GM12878 (cell line): ENCODE measurements around the gene TMEM86B. TPM values are rescaled to one million over a fixed set of nuclear protein-coding genes. Genes with fewer than 3 reads are reported as not detected.

Experiments
- ATAC-seq: fragments of 200-7000 bp; cut with Tn5 transposase; 3 replicates; pipeline ENCODE4 v1.9.1; 2020; ENCODE audit warnings: mild to moderate bottlenecking, moderate library complexity
- BruUV-seq: library from RNA; stranded (reverse); fragments of 400-500 nt; replicated peaks from 2 replicates; lab custom pipeline; 2021; lab: Mats Ljungman, UMichigan
- CTCF ChIA-PET: fragments of 300-600 bp; sonication (Branson Sonifier 250); formaldehyde crosslinking; extraction: SDS; loops from one replicate; lab custom pipeline; 2021; ENCODE audit warnings: inconsistent platforms; lab: Yijun Ruan, JAX
- POLR2A ChIA-PET: fragments of 350-600 bp; formaldehyde crosslinking; extraction: SDS; loops from one replicate; lab custom pipeline; 2021; ENCODE audit warnings: inconsistent platforms; lab: Charles Lee
- RAD21 ChIA-PET: fragments of 300-600 bp; sonication (Branson Sonifier 250); formaldehyde crosslinking; loops from one replicate; lab custom pipeline; 2023; ENCODE audit warnings: antibody characterized with exemption; ENCODE audit not compliant: unreplicated experiment; lab: Charles Lee
- SMC1A ChIA-PET: fragments of 300-600 bp; sonication (Branson Sonifier 250); formaldehyde crosslinking; loops from one replicate; lab custom pipeline; 2023; ENCODE audit not compliant: unreplicated experiment, uncharacterized antibody; lab: Charles Lee
- DNase-seq: peaks from one replicate; pipeline ENCODE4 v3.0.0-alpha.2; 2011; ENCODE audit warnings: low read depth, low spot score
- FAIRE-seq: peaks from 3 replicates; lab custom pipeline; 2011; peaks lifted over from hg19 to GRCh38; lab: Jason Lieb, UNC
- H2AFZ ChIP-seq: 2 replicates; pipeline ENCODE4 v1.6.0; 2011; ENCODE audit warnings: low read depth, low read length, control low read depth; ENCODE audit not compliant: control insufficient read depth
- H3K27ac ChIP-seq: 2 replicates; pipeline ENCODE4 v1.5.1; 2011; ENCODE audit warnings: control low read depth; ENCODE audit not compliant: control insufficient read depth, insufficient read depth
- H3K27me3 ChIP-seq, 2 experiments: replicated peaks in 1 of 2; 2 replicates each; pipeline versions ENCODE4 v1.6.0 to v1.6.1; 2011; ENCODE audit warnings: low read length in 1 of 2; ENCODE audit not compliant: control insufficient read depth in 2 of 2, insufficient read depth in 2 of 2
- H3K36me3 ChIP-seq, 2 experiments: 2 replicates each; pipeline ENCODE4 v1.5.1; 2011; ENCODE audit warnings: low read length in 1 of 2; ENCODE audit not compliant: control insufficient read depth in 2 of 2, insufficient read depth in 2 of 2
- H3K4me1 ChIP-seq: 2 replicates; pipeline ENCODE4 v1.6.1; 2011; ENCODE audit warnings: mild to moderate bottlenecking, low read length, moderate library complexity, mixed read lengths; ENCODE audit not compliant: control insufficient read depth, insufficient read depth
- H3K4me2 ChIP-seq: 2 replicates; pipeline ENCODE4 v1.6.0; 2011; ENCODE audit warnings: control low read depth; ENCODE audit not compliant: control insufficient read depth, insufficient read depth
- H3K4me3 ChIP-seq: fragments of 200-600 bp; sonication (generic); 2 replicates; pipeline ENCODE4 v1.5.1; 2016
- H3K79me2 ChIP-seq: 2 replicates; pipeline ENCODE4 v1.6.0; 2011; ENCODE audit warnings: low read length; ENCODE audit not compliant: control insufficient read depth, insufficient read depth
- H3K9ac ChIP-seq: 2 replicates; pipeline ENCODE4 v1.8.0; 2011; ENCODE audit warnings: low read length, control low read depth, mixed read lengths; ENCODE audit not compliant: control insufficient read depth, insufficient read depth
- H3K9me3 ChIP-seq: replicated peaks from 3 replicates; pipeline ENCODE4 v1.5.1; 2011; ENCODE audit warnings: mild to moderate bottlenecking, low read length; ENCODE audit not compliant: control insufficient read depth, insufficient read depth
- H4K20me1 ChIP-seq: 2 replicates; pipeline ENCODE4 v1.6.0; 2011; ENCODE audit not compliant: control insufficient read depth, insufficient read depth
- PAX8 ChIP-seq: fragments of 450-650 bp; IDR thresholded peaks from 2 replicates; pipeline ENCODE4 v1.6.1; 2017; ENCODE audit warnings: mild to moderate bottlenecking, moderate library complexity
- SRF ChIP-seq, 2 experiments: IDR thresholded peaks; 2 replicates each; pipeline ENCODE4 v1.6.1; 2011; ENCODE audit warnings: low read depth in 2 of 2, low read length in 2 of 2, mild to moderate bottlenecking in 1 of 2, moderate library complexity in 1 of 2
- WGBS: methylation state at CpG from one replicate; pipeline ENCODE4 v1.1.6; 2016; ENCODE audit warnings: low lambda C conversion rate; ENCODE audit not compliant: insufficient replicate concordance, insufficient coverage; ENCODE audit errors: missing lambda C conversion rate; 5-methylcytosine and 5-hydroxymethylcytosine counted together
- in situ Hi-C: fragments of 300-500 bp; cut with MboI; formaldehyde crosslinking; loops from 9 replicates; pipeline ENCODE4 v1.14.3; 2018; ENCODE audit warnings: mixed read lengths
- intact Hi-C: fragments of 100-400 bp; cut with micrococcal nuclease; formaldehyde crosslinking; loops from one replicate; pipeline ENCODE4 v1.14.2; 2022; ENCODE audit not compliant: unreplicated experiment
- polyA plus RNA-seq, 11 experiments: library from polyadenylated mRNA; depleted of rRNA in 4 of 11; unstranded in 6 of 11; stranded (reverse) in 5 of 11; fragments of >200 nt; fragmentation: Nextera tagmentation in 4 of 11; fragmentation: Illumina TruSeq in 1 of 11; extraction: Ambion mirVana in 4 of 11; extraction: Trizol in 1 of 11; gene quantifications; 1 replicate in 1 of 11; 2 replicates in 10 of 11; pipeline versions ENCODE4 v1.2.1 to v1.2.3, GENCODE V29; 2011 to 2016; ENCODE audit warnings: inconsistent platforms in 2 of 11, missing spikeins in 2 of 11, low read depth in 1 of 11
- total RNA-seq, 4 experiments: library from RNA; depleted of rRNA in 3 of 4; stranded (reverse); fragments of >200 nt in 3 of 4; fragmentation: Illumina TruSeq in 1 of 4; extraction: Trizol in 1 of 4; gene quantifications; 2 replicates each; pipeline versions ENCODE4 v1.2.1 to v1.2.3, GENCODE V29; 2013 to 2021
- TF ChIP-seq, protein P1 (sequence below): fragments of 450-650 bp; IDR thresholded peaks from 2 replicates; pipeline ENCODE4 v1.6.1; 2016; ENCODE audit warnings: mild to moderate bottlenecking
- TF ChIP-seq, protein P2 (sequence below): fragments of 450-650 bp; IDR thresholded peaks from 2 replicates; pipeline ENCODE4 v1.6.1; 2018; ENCODE audit warnings: mild to moderate bottlenecking, low read depth, moderate library complexity; ENCODE audit not compliant: partially characterized antibody
- TF ChIP-seq, protein P3 (sequence below): fragments of 150-350 bp; IDR thresholded peaks from 2 replicates; pipeline ENCODE4 v1.6.1; 2016; ENCODE audit warnings: low read depth, low read length

Gene TMEM86B
- total and polyA plus RNA-seq, 10 of the 15 experiments (the other 5 are each of a cell fraction or from before 2014, with no cell fraction given): 0.26 to 10.6 (median 1.8) TPM

DNA sequence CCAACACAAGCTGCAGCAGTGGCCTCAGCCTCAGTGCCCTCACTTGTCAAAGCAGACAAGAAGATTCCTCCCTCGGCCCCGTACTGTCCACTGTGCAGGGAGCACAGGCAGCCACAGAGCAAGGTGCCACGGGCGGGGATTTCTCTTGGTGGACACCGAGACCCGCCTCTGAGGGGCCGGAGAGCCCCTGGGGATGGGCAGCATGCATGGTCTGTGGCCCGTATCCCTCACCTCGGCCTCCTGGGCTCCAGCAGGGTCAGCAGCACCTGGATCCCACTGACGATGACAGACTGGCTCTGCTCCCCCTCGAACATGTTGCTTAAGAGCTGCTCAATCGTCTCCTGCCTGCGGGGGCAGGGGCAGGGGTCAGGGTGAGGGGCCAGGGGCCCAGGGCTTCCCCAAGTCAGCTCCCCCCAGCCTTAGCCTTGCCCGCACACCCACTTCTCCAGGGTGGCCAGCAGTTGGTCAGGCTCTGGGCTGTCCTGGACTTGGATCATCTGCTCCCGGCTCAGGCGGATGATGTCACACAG is 13.4 kb upstream of the TMEM86B start:
- Histone ChIP-seq H3K4me2 (no peak overlapping the region), H3K79me2 (no peaks in the 10 kb centered on the region), H3K4me3 (no peak overlapping the region), H2AFZ (no peak overlapping the region), H3K4me1 (no peaks in the 10 kb centered on the region), H4K20me1 (no peaks in the 10 kb centered on the region), H3K9me3 (no peaks in the 10 kb centered on the region), H3K36me3 (peaks cover 30 to 69% of the 10 kb centered on the region in 2 experiments; a peak in 3 of 4 replicates), H3K27ac (no peak overlapping the region), H3K9ac (no peak overlapping the region), H3K27me3 (no peaks in the 10 kb centered on the region)
- DNase-seq (no peak), FAIRE-seq (no peak), ATAC-seq (no peak)
- TF ChIP-seq PAX8: no peak
- no peak for TF ChIP-seq SRF (IDR thresholded peaks at IDR 0.05; ENCODE audit: low read depth in 2 of 2, low read length in 2 of 2)
- TF ChIP-seq, protein P1, sequence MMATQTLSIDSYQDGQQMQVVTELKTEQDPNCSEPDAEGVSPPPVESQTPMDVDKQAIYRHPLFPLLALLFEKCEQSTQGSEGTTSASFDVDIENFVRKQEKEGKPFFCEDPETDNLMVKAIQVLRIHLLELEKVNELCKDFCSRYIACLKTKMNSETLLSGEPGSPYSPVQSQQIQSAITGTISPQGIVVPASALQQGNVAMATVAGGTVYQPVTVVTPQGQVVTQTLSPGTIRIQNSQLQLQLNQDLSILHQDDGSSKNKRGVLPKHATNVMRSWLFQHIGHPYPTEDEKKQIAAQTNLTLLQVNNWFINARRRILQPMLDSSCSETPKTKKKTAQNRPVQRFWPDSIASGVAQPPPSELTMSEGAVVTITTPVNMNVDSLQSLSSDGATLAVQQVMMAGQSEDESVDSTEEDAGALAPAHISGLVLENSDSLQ: no peak
- TF ChIP-seq, protein P2, sequence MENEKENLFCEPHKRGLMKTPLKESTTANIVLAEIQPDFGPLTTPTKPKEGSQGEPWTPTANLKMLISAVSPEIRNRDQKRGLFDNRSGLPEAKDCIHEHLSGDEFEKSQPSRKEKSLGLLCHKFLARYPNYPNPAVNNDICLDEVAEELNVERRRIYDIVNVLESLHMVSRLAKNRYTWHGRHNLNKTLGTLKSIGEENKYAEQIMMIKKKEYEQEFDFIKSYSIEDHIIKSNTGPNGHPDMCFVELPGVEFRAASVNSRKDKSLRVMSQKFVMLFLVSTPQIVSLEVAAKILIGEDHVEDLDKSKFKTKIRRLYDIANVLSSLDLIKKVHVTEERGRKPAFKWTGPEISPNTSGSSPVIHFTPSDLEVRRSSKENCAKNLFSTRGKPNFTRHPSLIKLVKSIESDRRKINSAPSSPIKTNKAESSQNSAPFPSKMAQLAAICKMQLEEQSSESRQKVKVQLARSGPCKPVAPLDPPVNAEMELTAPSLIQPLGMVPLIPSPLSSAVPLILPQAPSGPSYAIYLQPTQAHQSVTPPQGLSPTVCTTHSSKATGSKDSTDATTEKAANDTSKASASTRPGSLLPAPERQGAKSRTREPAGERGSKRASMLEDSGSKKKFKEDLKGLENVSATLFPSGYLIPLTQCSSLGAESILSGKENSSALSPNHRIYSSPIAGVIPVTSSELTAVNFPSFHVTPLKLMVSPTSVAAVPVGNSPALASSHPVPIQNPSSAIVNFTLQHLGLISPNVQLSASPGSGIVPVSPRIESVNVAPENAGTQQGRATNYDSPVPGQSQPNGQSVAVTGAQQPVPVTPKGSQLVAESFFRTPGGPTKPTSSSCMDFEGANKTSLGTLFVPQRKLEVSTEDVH: no peak
- TF ChIP-seq, protein P3, sequence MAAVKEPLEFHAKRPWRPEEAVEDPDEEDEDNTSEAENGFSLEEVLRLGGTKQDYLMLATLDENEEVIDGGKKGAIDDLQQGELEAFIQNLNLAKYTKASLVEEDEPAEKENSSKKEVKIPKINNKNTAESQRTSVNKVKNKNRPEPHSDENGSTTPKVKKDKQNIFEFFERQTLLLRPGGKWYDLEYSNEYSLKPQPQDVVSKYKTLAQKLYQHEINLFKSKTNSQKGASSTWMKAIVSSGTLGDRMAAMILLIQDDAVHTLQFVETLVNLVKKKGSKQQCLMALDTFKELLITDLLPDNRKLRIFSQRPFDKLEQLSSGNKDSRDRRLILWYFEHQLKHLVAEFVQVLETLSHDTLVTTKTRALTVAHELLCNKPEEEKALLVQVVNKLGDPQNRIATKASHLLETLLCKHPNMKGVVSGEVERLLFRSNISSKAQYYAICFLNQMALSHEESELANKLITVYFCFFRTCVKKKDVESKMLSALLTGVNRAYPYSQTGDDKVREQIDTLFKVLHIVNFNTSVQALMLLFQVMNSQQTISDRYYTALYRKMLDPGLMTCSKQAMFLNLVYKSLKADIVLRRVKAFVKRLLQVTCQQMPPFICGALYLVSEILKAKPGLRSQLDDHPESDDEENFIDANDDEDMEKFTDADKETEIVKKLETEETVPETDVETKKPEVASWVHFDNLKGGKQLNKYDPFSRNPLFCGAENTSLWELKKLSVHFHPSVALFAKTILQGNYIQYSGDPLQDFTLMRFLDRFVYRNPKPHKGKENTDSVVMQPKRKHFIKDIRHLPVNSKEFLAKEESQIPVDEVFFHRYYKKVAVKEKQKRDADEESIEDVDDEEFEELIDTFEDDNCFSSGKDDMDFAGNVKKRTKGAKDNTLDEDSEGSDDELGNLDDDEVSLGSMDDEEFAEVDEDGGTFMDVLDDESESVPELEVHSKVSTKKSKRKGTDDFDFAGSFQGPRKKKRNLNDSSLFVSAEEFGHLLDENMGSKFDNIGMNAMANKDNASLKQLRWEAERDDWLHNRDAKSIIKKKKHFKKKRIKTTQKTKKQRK: no peak
- intact Hi-C loops: no loop called here
- in situ Hi-C loops: no loop called here
- RAD21 ChIA-PET: no interaction called here
- POLR2A ChIA-PET: no interaction called here
- 97% methylated on average over 16 of the region's 16 CpGs for WGBS
- SMC1A ChIA-PET: no interaction called here
- BruUV-seq: TSS peak; percentile 23
- CTCF ChIA-PET: no interaction called here
